HEK293 (cell line): ENCODE data around the gene EFCAB6.

Experiments
- ZNF473 ChIP-seq: fragments of 450-650 bp; formaldehyde crosslinking; IDR thresholded peaks from 2 replicates; pipeline ENCODE4 v1.5.1; 2017; ENCODE audit warnings: missing biosample characterization, missing genetic modification characterization
- ZNF791 ChIP-seq: fragments of 450-650 bp; formaldehyde crosslinking; IDR thresholded peaks from 2 replicates; pipeline ENCODE4 v1.5.1; 2016; ENCODE audit warnings: missing biosample characterization, missing genetic modification characterization

GRCh38 chr22:43574738-43575137 is 237.4 kb downstream of the EFCAB6 start:
- TF ChIP-seq ZNF473 = no peak
- no peak for TF ChIP-seq ZNF791
